ENCODE measurements around the gene VOPP1. TPM values are rescaled to one million over a fixed set of nuclear protein-coding genes. Genes with fewer than 3 reads are reported as not detected.

VOPP1 gene
- total RNA-seq, 6 experiments from 2014 or later: 15.8 to 30.3 (median 23.2) TPM

DNA sequence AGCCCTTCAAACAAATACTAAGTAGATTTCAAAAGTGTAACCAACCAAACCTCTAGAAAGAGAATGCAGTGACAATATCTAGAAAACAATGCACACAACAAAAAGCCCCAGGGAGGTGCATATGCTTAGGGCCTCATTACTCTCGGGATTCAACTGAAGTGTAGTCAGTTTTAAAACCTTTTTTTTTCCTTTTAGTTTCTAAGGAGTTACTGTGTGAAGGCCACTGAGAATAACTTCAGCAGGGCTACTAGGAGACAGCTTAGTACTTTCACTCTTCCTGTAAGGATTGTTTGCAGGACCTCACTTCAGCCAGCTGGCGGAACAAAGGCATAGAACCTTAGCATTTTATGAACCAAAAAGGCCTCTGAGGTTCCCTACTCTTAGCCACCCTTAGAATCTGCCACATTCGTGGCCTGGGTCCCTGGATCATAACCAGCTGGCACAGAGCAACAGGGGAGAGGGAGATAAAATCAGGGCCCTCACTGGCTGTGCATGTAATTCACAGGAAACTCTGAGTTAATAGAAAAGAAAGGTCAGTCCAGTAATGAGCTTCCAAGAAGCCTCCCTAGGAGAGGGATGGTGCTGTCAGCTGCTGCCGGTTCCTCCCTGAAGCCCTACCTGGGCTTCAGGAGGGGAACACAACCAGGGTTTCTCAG, 3.6 kb downstream of the VOPP1 start:
- WGBS (ENCODE audit: insufficient coverage, low coverage, low lambda C conversion rate, missing lambda C conversion rate): 49% methylated on average over 3 of the region's 4 CpGs
- Histone ChIP-seq H3K9me3 (no peaks in the 10 kb centered on the region), H3K27me3 (no peaks in the 10 kb centered on the region), H3K4me3 (no peak overlapping the region), H3K36me3 (no peaks in the 10 kb centered on the region), H3K4me1 (peaks cover 0 to 37% (median 13%) of the 10 kb centered on the region in 4 donors), H3K27ac (no peak overlapping the region)
- intact Hi-C loops (cut with DNase I): no loop called here
- ATAC-seq (no peak), DNase-seq (no peak)
- no peak for TF ChIP-seq POLR2A (IDR thresholded peaks at IDR 0.05)
- TF ChIP-seq, protein P1, sequence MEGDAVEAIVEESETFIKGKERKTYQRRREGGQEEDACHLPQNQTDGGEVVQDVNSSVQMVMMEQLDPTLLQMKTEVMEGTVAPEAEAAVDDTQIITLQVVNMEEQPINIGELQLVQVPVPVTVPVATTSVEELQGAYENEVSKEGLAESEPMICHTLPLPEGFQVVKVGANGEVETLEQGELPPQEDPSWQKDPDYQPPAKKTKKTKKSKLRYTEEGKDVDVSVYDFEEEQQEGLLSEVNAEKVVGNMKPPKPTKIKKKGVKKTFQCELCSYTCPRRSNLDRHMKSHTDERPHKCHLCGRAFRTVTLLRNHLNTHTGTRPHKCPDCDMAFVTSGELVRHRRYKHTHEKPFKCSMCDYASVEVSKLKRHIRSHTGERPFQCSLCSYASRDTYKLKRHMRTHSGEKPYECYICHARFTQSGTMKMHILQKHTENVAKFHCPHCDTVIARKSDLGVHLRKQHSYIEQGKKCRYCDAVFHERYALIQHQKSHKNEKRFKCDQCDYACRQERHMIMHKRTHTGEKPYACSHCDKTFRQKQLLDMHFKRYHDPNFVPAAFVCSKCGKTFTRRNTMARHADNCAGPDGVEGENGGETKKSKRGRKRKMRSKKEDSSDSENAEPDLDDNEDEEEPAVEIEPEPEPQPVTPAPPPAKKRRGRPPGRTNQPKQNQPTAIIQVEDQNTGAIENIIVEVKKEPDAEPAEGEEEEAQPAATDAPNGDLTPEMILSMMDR (IDR thresholded peaks at IDR 0.05): no peak

DNA sequence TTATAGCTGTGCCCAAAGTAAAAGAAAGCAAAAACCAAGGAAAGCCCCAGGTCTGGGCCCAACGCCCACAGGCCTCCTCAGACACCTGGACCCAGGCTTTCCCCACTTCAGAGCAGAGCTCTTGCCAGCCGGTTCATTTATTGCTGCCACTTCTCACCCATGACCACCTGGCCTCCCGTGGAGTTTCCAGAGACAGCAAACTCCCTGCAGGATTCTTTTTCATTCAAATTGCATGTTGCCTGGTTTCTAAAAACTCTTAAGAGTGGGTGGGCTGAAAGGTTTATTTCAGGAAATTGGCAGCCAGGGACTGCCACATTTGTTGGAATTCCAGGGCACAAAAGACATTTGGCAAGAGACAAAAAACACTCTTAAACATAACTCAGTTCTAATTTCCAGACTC, 4.7 kb downstream of the VOPP1 start:
- Histone ChIP-seq H3K9me3 (no peaks in the 10 kb centered on the region), H3K27me3 (no peaks in the 10 kb centered on the region), H3K27ac (peak overlapping the region in 1 of 3 donors; percentile 44), H3K36me3 (no peaks in the 10 kb centered on the region), H3K4me3 (no peak overlapping the region), H3K4me1 (peaks cover 0 to 37% (median 13%) of the 10 kb centered on the region in 4 donors)
- TF ChIP-seq POLR2A (IDR thresholded peaks at IDR 0.05): no peak
- TF ChIP-seq, protein P1 (IDR thresholded peaks at IDR 0.05): no peak
- ATAC-seq (no peak), DNase-seq (no peak)
- 39% methylated on average over 3 of the region's 3 CpGs for WGBS (ENCODE audit: insufficient coverage, low coverage, low lambda C conversion rate, missing lambda C conversion rate)
- intact Hi-C loops (cut with DNase I): no loop called here

DNA sequence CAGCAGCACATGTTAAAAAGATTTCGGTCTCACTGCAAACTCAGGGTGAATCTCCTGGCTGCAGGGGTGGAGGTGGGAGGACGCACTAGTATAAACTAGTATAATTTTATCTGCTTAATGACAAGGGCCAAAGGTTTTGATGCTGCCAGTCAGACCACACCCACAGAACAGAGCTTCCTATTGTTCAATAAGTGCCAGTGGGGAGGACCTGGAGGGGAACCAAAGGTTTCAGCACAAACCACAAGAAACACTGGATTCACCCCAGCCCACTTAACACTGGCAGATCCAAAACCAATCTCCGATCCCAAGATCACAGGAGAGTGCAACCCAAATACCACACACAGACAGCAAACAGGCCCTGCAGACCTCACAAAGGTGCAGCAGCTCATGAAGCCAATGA, 6.6 kb downstream of the VOPP1 start:
- H3K27me3 ChIP-seq: no peaks in the 10 kb centered on the region
- no peaks in the 10 kb centered on the region for H3K9me3 ChIP-seq
- no peak for TF ChIP-seq POLR2A (IDR thresholded peaks at IDR 0.05)
- TF ChIP-seq, protein P1 (IDR thresholded peaks at IDR 0.05): no peak
- ATAC-seq: peak; percentile 44 to 71 (median 60)
- peaks cover 0 to 37% (median 13%) of the 10 kb centered on the region in 4 donors for H3K4me1 ChIP-seq
- H3K36me3 ChIP-seq: no peaks in the 10 kb centered on the region
- 29% methylated on average over 3 of the region's 3 CpGs for WGBS (ENCODE audit: insufficient coverage, low coverage, low lambda C conversion rate, missing lambda C conversion rate)
- no peak overlapping the region for H3K27ac ChIP-seq
- DNase-seq: no peak
- intact Hi-C loops (cut with DNase I): no loop called here
- H3K4me3 ChIP-seq: no peak overlapping the region

DNA sequence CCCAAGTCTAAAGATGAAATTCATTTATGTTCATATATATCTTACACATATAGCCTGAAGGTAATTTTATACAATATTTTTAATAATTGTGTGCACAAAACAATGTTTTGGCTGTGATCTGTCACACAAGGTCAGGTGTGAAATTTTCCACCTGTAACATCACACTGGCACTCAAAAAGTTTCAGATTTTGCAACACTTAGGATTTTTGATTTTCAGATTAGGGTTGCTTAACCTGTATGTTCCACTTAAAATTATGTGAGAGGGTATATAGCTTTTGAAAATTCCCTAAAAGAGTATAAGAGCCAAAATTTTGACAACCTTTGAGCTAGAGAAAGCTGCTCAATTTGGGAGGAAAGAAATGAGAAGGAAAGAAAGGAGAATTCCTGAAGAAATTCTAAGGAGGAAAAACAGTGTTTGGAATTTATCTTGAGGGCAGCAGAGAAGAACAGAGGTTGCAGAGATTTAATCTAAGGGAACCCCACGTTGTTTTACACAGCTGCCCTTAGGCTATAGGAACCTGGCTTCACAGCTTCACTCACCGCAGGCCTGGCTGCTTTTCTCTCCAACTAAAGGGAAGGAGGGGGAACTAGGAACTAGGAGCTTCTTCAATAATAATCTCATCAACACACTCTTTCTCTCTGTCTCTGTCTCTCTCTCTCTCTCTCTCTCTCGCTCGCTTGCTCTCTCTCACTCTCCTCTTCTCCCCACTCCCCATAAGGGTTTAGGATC, 8.5 kb downstream of the VOPP1 start:
- intact Hi-C loops (cut with DNase I): no loop called here
- DNase-seq (no peak), ATAC-seq (no peak)
- TF ChIP-seq, protein P1 (IDR thresholded peaks at IDR 0.05): no peak
- no peak for TF ChIP-seq POLR2A (IDR thresholded peaks at IDR 0.05)
- H3K27me3 ChIP-seq: no peaks in the 10 kb centered on the region
- 25% methylated on average over 2 of the region's 4 CpGs for WGBS (ENCODE audit: insufficient coverage, low coverage, low lambda C conversion rate, missing lambda C conversion rate)
- no peak overlapping the region for H3K27ac ChIP-seq
- no peak overlapping the region for H3K4me3 ChIP-seq
- no peaks in the 10 kb centered on the region for H3K36me3 ChIP-seq
- peaks cover 0 to 26% (median 9%) of the 10 kb centered on the region in 4 donors for H3K4me1 ChIP-seq
- H3K9me3 ChIP-seq: no peaks in the 10 kb centered on the region

All from right lobe of liver (tissue), 6 donors.